ENCODE measurements around the gene RARB.

- no peak for TF ChIP-seq POLR2AphosphoS5 (IDR thresholded peaks at IDR 0.05)
- TF ChIP-seq, protein P1, sequence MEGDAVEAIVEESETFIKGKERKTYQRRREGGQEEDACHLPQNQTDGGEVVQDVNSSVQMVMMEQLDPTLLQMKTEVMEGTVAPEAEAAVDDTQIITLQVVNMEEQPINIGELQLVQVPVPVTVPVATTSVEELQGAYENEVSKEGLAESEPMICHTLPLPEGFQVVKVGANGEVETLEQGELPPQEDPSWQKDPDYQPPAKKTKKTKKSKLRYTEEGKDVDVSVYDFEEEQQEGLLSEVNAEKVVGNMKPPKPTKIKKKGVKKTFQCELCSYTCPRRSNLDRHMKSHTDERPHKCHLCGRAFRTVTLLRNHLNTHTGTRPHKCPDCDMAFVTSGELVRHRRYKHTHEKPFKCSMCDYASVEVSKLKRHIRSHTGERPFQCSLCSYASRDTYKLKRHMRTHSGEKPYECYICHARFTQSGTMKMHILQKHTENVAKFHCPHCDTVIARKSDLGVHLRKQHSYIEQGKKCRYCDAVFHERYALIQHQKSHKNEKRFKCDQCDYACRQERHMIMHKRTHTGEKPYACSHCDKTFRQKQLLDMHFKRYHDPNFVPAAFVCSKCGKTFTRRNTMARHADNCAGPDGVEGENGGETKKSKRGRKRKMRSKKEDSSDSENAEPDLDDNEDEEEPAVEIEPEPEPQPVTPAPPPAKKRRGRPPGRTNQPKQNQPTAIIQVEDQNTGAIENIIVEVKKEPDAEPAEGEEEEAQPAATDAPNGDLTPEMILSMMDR (IDR thresholded peaks at IDR 0.05): no peak
These were observed 7.9 kb upstream of the RARB start for GRCh38 chr3:25420147-25420546.
